ENCODE results near the gene ZNF564.

DNA sequence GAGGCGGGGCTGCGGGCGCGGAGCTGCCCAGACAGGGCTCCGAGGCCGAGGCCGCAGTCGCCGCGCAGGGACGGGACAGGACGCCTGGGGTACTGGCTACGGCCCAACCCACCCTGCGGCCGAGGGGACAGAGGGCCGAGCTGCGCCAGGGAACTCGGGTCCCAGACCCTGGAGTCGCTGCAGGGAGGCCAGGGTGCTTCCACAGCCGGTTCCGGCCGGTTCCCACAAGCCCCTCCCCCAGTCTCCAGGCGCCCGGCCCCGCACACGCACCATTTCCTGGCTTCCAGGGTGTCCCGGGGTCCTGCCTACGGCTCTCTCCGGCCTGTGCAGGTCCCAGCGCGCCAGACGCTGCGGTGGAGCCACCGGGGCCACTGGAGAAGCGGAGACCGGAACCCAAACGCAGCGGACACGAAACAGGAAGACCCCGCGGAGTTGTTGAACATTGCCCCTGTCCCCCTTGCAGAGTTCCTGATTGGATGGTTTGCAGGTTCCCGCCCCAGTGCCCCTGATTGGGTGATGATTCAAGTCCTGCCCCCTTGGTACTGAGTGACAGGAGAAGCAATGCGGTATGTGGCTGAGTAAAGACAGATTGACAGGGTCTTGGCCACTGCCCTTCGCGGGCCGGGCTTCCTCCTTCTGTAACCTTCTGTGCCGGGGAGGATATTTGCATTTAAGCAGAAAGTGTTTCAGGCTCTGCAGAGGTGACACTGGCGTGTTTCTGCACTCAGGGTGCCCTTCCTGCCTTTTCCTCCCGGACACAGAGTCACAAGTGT, at the start of gene ZNF564:
- TF ChIP-seq, protein P1, sequence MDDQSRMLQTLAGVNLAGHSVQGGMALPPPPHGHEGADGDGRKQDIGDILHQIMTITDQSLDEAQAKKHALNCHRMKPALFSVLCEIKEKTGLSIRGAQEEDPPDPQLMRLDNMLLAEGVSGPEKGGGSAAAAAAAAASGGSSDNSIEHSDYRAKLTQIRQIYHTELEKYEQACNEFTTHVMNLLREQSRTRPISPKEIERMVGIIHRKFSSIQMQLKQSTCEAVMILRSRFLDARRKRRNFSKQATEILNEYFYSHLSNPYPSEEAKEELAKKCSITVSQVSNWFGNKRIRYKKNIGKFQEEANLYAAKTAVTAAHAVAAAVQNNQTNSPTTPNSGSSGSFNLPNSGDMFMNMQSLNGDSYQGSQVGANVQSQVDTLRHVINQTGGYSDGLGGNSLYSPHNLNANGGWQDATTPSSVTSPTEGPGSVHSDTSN (CRISPR knock-in tag; IDR thresholded peaks at IDR 0.05; ENCODE audit: borderline replicate concordance) = peak; percentile 98
- TF ChIP-seq CBX5 (CRISPR knock-in tag; IDR thresholded peaks at IDR 0.05; ENCODE audit: borderline replicate concordance) (no peak), ZNF274 (CRISPR knock-in tag; IDR thresholded peaks at IDR 0.05) (no peak; the same call in 1 of the 2 replicates), TAF1 (CRISPR knock-in tag; IDR thresholded peaks at IDR 0.05) (peak; percentile 91), ZNF724P (CRISPR knock-in tag; IDR thresholded peaks at IDR 0.05; ENCODE audit: borderline replicate concordance) (peak; percentile 58; the same call in 1 of the 2 replicates), ZSCAN29 (CRISPR knock-in tag; conservative IDR thresholded peaks at IDR 0.05) (no peak), ARID2 (CRISPR knock-in tag; IDR thresholded peaks at IDR 0.05; ENCODE audit: borderline replicate concordance) (no peak), SIN3A (IDR thresholded peaks at IDR 0.05; ENCODE audit: borderline replicate concordance, low read depth, low read length) (peak; percentile 87; the same call in 1 of the 2 replicates), TBP (CRISPR knock-in tag; IDR thresholded peaks at IDR 0.05) (no peak), ZNF567 (CRISPR knock-in tag; IDR thresholded peaks at IDR 0.05; ENCODE audit: borderline replicate concordance) (no peak; the same call in 1 of the 2 replicates), NFE2L2 (IDR thresholded peaks at IDR 0.05; ENCODE audit: low read length) (no peak), NFIC (IDR thresholded peaks at IDR 0.05; ENCODE audit: low read length) (no peak; the same call in 1 of the 2 replicates), KDM6A (CRISPR knock-in tag; IDR thresholded peaks at IDR 0.05; ENCODE audit: low read depth) (no peak)
- TF ChIP-seq, protein P2, sequence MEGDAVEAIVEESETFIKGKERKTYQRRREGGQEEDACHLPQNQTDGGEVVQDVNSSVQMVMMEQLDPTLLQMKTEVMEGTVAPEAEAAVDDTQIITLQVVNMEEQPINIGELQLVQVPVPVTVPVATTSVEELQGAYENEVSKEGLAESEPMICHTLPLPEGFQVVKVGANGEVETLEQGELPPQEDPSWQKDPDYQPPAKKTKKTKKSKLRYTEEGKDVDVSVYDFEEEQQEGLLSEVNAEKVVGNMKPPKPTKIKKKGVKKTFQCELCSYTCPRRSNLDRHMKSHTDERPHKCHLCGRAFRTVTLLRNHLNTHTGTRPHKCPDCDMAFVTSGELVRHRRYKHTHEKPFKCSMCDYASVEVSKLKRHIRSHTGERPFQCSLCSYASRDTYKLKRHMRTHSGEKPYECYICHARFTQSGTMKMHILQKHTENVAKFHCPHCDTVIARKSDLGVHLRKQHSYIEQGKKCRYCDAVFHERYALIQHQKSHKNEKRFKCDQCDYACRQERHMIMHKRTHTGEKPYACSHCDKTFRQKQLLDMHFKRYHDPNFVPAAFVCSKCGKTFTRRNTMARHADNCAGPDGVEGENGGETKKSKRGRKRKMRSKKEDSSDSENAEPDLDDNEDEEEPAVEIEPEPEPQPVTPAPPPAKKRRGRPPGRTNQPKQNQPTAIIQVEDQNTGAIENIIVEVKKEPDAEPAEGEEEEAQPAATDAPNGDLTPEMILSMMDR (CRISPR knock-in tag; IDR thresholded peaks at IDR 0.05) = peak; percentile 6; the same call in 1 of the 2 replicates
